K562 (cell line): ENCODE data around the gene WNT6. TPM values are rescaled to one million over a fixed set of nuclear protein-coding genes. Genes with fewer than 3 reads are reported as not detected.

Source experiments
- ATAC-seq: fragments of 200-7000 bp; cut with Tn5 transposase; 3 replicates; pipeline ENCODE4 v1.9.1; 2020; ENCODE audit warnings: moderate library complexity
- BruUV-seq: library from RNA; stranded (reverse); fragments of 400-500 nt; replicated peaks from 2 replicates; lab custom pipeline; 2021; lab: Mats Ljungman, UMichigan
- CTCF ChIA-PET: fragments of 300-600 bp; formaldehyde crosslinking; extraction: SDS; loops from one replicate; lab custom pipeline; 2021; ENCODE audit warnings: low intra/inter-chr PET ratio; lab: Yijun Ruan, JAX
- POLR2A ChIA-PET: fragments of 300-600, 350-650 bp; sonication (Branson Sonifier 250); formaldehyde crosslinking; extraction: SDS; loops from one replicate; lab custom pipeline; 2021; ENCODE audit warnings: antibody characterized with exemption, inconsistent platforms; lab: Yijun Ruan, JAX
- DNase-seq, 4 experiments: peaks; one replicate each; pipeline versions ENCODE4 v3.0.0 to v3.0.0-alpha.2; 2011 to 2018; ENCODE audit warnings: low spot score in 3 of 4, mixed read lengths in 3 of 4; ENCODE audit errors: extremely low read depth in 1 of 4
- FAIRE-seq: peaks from 2 replicates; lab custom pipeline; 2011; peaks lifted over from hg19 to GRCh38; lab: Jason Lieb, UNC
- H2AFZ ChIP-seq: 2 replicates; pipeline ENCODE4 v1.6.0; 2011; ENCODE audit warnings: low read depth, low read length, control low read depth, inconsistent platforms
- H3K27ac ChIP-seq: fragments of 200-600 bp; 3 replicates; pipeline ENCODE4 v1.8.0; 2011; ENCODE audit warnings: low read depth, mild to moderate bottlenecking, control low read depth, inconsistent platforms, low read length, moderate library complexity, mixed read lengths; ENCODE audit errors: extremely low read depth
- H3K27me3 ChIP-seq, 2 experiments: fragments of 300-600 bp in 1 of 2; 2 replicates in 1 of 2; 3 replicates in 1 of 2; pipeline versions ENCODE4 v1.6.0 to v1.8.0; 2011; ENCODE audit warnings: inconsistent platforms in 2 of 2, low read length in 2 of 2, mild to moderate bottlenecking in 1 of 2, mixed read lengths in 1 of 2, moderate library complexity in 1 of 2; ENCODE audit not compliant: control insufficient read depth in 2 of 2, insufficient read depth in 2 of 2
- H3K36me3 ChIP-seq: fragments of 300-600 bp; 3 replicates; pipeline ENCODE4 v1.8.0; 2011; ENCODE audit warnings: mild to moderate bottlenecking, low read length, inconsistent platforms; ENCODE audit not compliant: control insufficient read depth, insufficient read depth
- H3K4me1 ChIP-seq, 2 experiments: fragments of 200-600 bp in 1 of 2; replicated peaks in 1 of 2; 2 replicates in 1 of 2; 3 replicates in 1 of 2; pipeline versions ENCODE4 v1.5.1 to v1.8.0; 2011; ENCODE audit warnings: inconsistent platforms in 2 of 2, low read length in 2 of 2, mild to moderate bottlenecking in 1 of 2, mixed read lengths in 1 of 2, moderate library complexity in 1 of 2; ENCODE audit not compliant: control insufficient read depth in 2 of 2, insufficient read depth in 2 of 2
- H3K4me2 ChIP-seq: 2 replicates; pipeline ENCODE4 v1.6.1; 2011; ENCODE audit warnings: low read length, control low read depth, inconsistent platforms, mixed read lengths; ENCODE audit not compliant: insufficient read depth
- H3K4me3 ChIP-seq: fragments of 200-600 bp; sonication (generic), shearing (Covaris generic); 2 replicates; pipeline ENCODE4 v1.5.1; 2016; ENCODE audit warnings: control low read depth, inconsistent platforms
- H3K79me2 ChIP-seq: fragments of 200-600 bp; 3 replicates; pipeline ENCODE4 v1.8.0; 2011; ENCODE audit warnings: low read length, inconsistent platforms; ENCODE audit not compliant: control insufficient read depth, insufficient read depth
- H3K9ac ChIP-seq, 2 experiments: 2 replicates each; pipeline versions ENCODE4 v1.6.0 to v1.6.1; 2011; ENCODE audit warnings: low read depth in 2 of 2, low read length in 2 of 2, control low read depth in 1 of 2, inconsistent platforms in 1 of 2, mild to moderate bottlenecking in 1 of 2, mixed read lengths in 1 of 2; ENCODE audit not compliant: insufficient read depth in 1 of 2
- H3K9me1 ChIP-seq: one replicate; pipeline ENCODE4 v1.6.0; 2011; ENCODE audit warnings: inconsistent platforms, mild to moderate bottlenecking, low read length, moderate library complexity; ENCODE audit not compliant: control insufficient read depth, insufficient read depth
- H3K9me3 ChIP-seq: replicated peaks from 2 replicates; pipeline ENCODE4 v1.5.1; 2011; ENCODE audit warnings: low read depth, low read length, inconsistent platforms; ENCODE audit not compliant: control insufficient read depth, insufficient read depth
- H4K20me1 ChIP-seq: replicated peaks from 2 replicates; pipeline ENCODE4 v1.6.1; 2011; ENCODE audit warnings: low read length, inconsistent platforms, mixed read lengths; ENCODE audit not compliant: control insufficient read depth, insufficient read depth
- ATF1 ChIP-seq, 2 experiments: fragments of 450-650 bp in 1 of 2; IDR thresholded peaks; 2 replicates each; pipeline ENCODE4 v1.6.1; 2016; ENCODE audit warnings: missing compliant biosample characterization in 1 of 2, missing genetic modification characterization in 1 of 2
- CREM ChIP-seq: IDR thresholded peaks from 2 replicates; pipeline ENCODE4 v1.6.1; 2014; ENCODE audit warnings: antibody characterized with exemption, low read depth
- ELF1 ChIP-seq: fragments of 200-800 bp; sonication (Bioruptor generic); IDR thresholded peaks from 2 replicates; pipeline ENCODE4 v1.6.1; 2016; ENCODE audit warnings: missing genetic modification characterization, missing compliant biosample characterization
- NRF1 ChIP-seq, 2 experiments: fragments of 450-650 bp; IDR thresholded peaks in 1 of 2; conservative IDR thresholded peaks in 1 of 2; 2 replicates each; pipeline ENCODE4 v1.6.1; 2014; ENCODE audit warnings: mild to moderate bottlenecking in 2 of 2
- ZNF444 ChIP-seq: fragments of 250-450 bp; sonication (Bioruptor Pico); IDR thresholded peaks from 2 replicates; pipeline ENCODE4 v1.4.0; 2020; ENCODE audit warnings: mild to moderate bottlenecking, moderate library complexity
- WGBS: fragments of 100-300 bp; shearing (Covaris generic); methylation state at CpG from one replicate; pipeline ENCODE4 v1.1.6; 2016; ENCODE audit warnings: low coverage, mixed read lengths; ENCODE audit not compliant: insufficient coverage; ENCODE audit errors: missing lambda C conversion rate; 5-methylcytosine and 5-hydroxymethylcytosine counted together
- in situ Hi-C: fragments of 300-500 bp; cut with MboI; formaldehyde crosslinking; loops from 4 replicates; pipeline ENCODE4 v1.15.0; 2018; ENCODE audit warnings: inconsistent platforms, mixed read lengths
- intact Hi-C: fragments of 100-400 bp; cut with micrococcal nuclease; formaldehyde crosslinking; loops from 2 replicates; pipeline ENCODE4 v1.14.2; 2022
- polyA plus RNA-seq, 8 experiments: library from polyadenylated mRNA; depleted of rRNA in 4 of 8; stranded (reverse) in 5 of 8; unstranded in 3 of 8; fragments of >200 nt; fragmentation: Nextera tagmentation in 2 of 8; fragmentation: Illumina TruSeq in 1 of 8; extraction: Ambion mirVana in 2 of 8; extraction: Trizol in 1 of 8; gene quantifications; 2 replicates each; pipeline versions ENCODE4 v1.2.1 to v1.2.3, GENCODE V29; 2011 to 2014; ENCODE audit warnings: inconsistent platforms in 1 of 8, missing spikeins in 1 of 8
- total RNA-seq, 7 experiments: library from RNA; depleted of rRNA in 6 of 7; stranded (reverse); fragments of >200 nt in 6 of 7; fragmentation: Illumina TruSeq in 2 of 7; extraction: Trizol in 2 of 7; gene quantifications; 2 replicates each; pipeline versions ENCODE4 v1.2.1 to v1.2.3, GENCODE V29; 2011 to 2021; ENCODE audit warnings: low replicate concordance in 1 of 7
- TF ChIP-seq, protein P1 (sequence below): fragments of 200-800 bp; sonication (Bioruptor generic); IDR thresholded peaks from 2 replicates; pipeline ENCODE4 v1.6.1; 2017; ENCODE audit warnings: missing genetic modification characterization, missing compliant biosample characterization
- TF ChIP-seq, protein P2 (sequence below): sonication (generic); formaldehyde crosslinking; IDR thresholded peaks from 2 replicates; pipeline ENCODE4 v1.9.0; 2022; ENCODE audit warnings: mild to moderate bottlenecking, missing genetic modification reagents

The WNT6 gene
- total and polyA plus RNA-seq, 9 of the 15 experiments (the other 6 are each of a cell fraction or from before 2014, with no cell fraction given): not detected

DNA sequence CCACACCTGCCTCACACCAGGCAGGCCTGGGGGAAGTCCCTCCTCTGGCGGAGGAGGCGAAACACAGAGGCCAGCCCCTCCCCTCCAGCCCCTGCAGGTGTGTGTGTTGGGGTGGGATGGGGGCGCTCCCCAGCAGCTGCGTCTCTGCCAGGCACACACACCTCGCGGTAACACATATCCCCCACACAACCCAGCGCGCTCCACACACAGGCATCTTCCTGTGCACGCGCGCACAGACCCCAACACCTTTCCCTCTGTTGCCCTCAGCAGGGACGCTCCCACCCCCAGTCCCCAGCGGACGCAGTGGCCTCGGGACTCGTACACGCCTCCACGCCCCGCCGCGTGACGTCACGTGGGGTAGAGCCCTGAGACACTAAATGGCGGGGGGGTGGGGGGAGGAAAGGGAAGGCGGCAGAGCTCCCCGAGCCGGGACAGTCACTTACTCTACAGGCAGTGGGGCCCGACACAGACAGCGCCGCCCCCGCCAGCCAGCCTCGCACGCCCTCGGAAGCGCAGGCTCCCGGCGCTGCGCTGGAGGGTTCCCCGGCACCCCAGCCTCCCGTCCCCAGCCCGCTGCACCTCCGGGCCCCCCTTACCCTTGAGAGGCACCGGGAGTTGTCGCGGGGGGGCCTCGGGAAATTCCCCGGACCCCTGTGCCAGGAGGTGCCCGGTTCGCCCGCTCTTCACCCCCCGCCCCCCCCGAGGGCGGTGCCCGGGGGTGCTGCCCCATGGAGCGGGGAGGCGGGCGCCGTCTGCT, 20.7 kb downstream of the WNT6 start, which contains the start of gene WNT10A:
Gene WNT10A (plus strand): TSS at position 751 of the 757 bp plus-strand sequence. CDS start 144 bp downstream, outside the sequence.
- CTCF ChIA-PET: no interaction called here
- ATAC-seq: peak; percentile 18; the same call in 1 of the 3 replicates
- DNase-seq: peak in 2 of 4 experiments; percentile 37 to 42
- TF ChIP-seq, protein P1, sequence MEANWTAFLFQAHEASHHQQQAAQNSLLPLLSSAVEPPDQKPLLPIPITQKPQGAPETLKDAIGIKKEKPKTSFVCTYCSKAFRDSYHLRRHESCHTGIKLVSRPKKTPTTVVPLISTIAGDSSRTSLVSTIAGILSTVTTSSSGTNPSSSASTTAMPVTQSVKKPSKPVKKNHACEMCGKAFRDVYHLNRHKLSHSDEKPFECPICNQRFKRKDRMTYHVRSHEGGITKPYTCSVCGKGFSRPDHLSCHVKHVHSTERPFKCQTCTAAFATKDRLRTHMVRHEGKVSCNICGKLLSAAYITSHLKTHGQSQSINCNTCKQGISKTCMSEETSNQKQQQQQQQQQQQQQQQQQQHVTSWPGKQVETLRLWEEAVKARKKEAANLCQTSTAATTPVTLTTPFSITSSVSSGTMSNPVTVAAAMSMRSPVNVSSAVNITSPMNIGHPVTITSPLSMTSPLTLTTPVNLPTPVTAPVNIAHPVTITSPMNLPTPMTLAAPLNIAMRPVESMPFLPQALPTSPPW (CRISPR knock-in tag): 0 out of 2 replicates have a peak, but pooled peaks have one; percentile 10
- TF ChIP-seq, protein P2, sequence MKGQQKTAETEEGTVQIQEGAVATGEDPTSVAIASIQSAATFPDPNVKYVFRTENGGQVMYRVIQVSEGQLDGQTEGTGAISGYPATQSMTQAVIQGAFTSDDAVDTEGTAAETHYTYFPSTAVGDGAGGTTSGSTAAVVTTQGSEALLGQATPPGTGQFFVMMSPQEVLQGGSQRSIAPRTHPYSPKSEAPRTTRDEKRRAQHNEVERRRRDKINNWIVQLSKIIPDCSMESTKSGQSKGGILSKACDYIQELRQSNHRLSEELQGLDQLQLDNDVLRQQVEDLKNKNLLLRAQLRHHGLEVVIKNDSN (CRISPR knock-in tag): 0 out of 2 replicates have a peak, but pooled peaks have one; percentile 12
- TF ChIP-seq ZNF444 (CRISPR knock-in tag) (no peak), ELF1 (tag) (no peak), CREM (0 out of 2 replicates have a peak, but pooled peaks have one; percentile 19), ATF1 (CRISPR knock-in tag; IDR thresholded peaks at IDR 0.05) (no peak), ATF1 (tag; IDR thresholded peaks at IDR 0.05) (0 out of 2 replicates have a peak, but pooled peaks have one; percentile 33), NRF1 (conservative IDR thresholded peaks at IDR 0.05 in 1 of 2, IDR thresholded peaks at IDR 0.05 in 1 of 2) (0 out of 4 replicates have a peak, but pooled peaks of 1 of the 2 experiments have one; percentile 15)
- TF ChIP-seq, all 486 proteins: peak for 5
- Histone ChIP-seq H3K79me2 (no peaks in the 10 kb centered on the region), H3K9me1 (no peaks in the 10 kb centered on the region), H3K4me1 (peaks cover 0 to 15% of the 10 kb centered on the region in 2 experiments; a peak in 3 of 5 replicates), H3K9ac (no peak within 1 kb of the TSS), H3K9me3 (no peaks in the 10 kb centered on the region), H3K36me3 (no peaks in the 10 kb centered on the region), H2AFZ (no peak within 1 kb of the TSS), H4K20me1 (peaks cover 11% of the 10 kb centered on the region; the same call in 1 of the 2 replicates), H3K27ac (no peak within 1 kb of the TSS), H3K4me3 (no peak within 1 kb of the TSS), H3K4me2 (no peak within 1 kb of the TSS), H3K27me3 (peaks cover 0 to 40% of the 10 kb centered on the region in 2 experiments; a peak in 3 of 5 replicates)
- POLR2A ChIA-PET: interaction anchor here (1.1 kb wide), 1 partner anchor 10 kb away, joined by 3 read pairs; no protein-coding TSS in a partner anchor
- no peak for FAIRE-seq
- 20% methylated on average over 8 of the region's 58 CpGs for WGBS
- no TSS peak for BruUV-seq
- intact Hi-C loops: no loop called here
- in situ Hi-C loops: no loop called here
